CD4-positive, alpha-beta memory T cell (primary cell): ENCODE data around the gene PLA2G4E. TPM values are rescaled to one million over a fixed set of nuclear protein-coding genes. Genes with fewer than 3 reads are reported as not detected.
A peak's percentile ranks its signal among the peaks of the same experiment; 100 is the strongest.

Source experiments
- CTCF ChIA-PET: fragments of 350-600 bp; sonication (Branson Sonifier 250); formaldehyde crosslinking; loops from one replicate; lab custom pipeline; 2021; ENCODE audit warnings: inconsistent platforms; ENCODE audit not compliant: partially characterized antibody; lab: Charles Lee
- POLR2A ChIA-PET: fragments of 350-600 bp; sonication (Branson Sonifier 250); formaldehyde crosslinking; loops from one replicate; lab custom pipeline; 2021; ENCODE audit not compliant: partially characterized antibody; lab: Charles Lee
- DNase-seq, 5 donors: peaks; one replicate each; pipeline versions ENCODE4 v3.0.0 to v3.0.0-alpha.2; 2020 to 2022; ENCODE audit warnings: mixed read lengths in 1 of 5
- H3K27ac ChIP-seq: one replicate; pipeline ENCODE4 v1.7.0; 2013; ENCODE audit warnings: low read depth, low read length
- H3K27me3 ChIP-seq: 2 replicates; pipeline ENCODE4 v1.7.0; 2013; ENCODE audit warnings: mild to moderate bottlenecking, low read length, moderate library complexity; ENCODE audit not compliant: insufficient read depth
- H3K36me3 ChIP-seq: 2 replicates; pipeline ENCODE4 v1.7.0; 2013; ENCODE audit warnings: mild to moderate bottlenecking, low read length, moderate library complexity; ENCODE audit not compliant: insufficient read depth
- H3K4me1 ChIP-seq: 2 replicates; pipeline ENCODE4 v1.7.0; 2013; ENCODE audit warnings: mild to moderate bottlenecking, low read length, moderate library complexity; ENCODE audit not compliant: insufficient read depth
- H3K4me3 ChIP-seq, 2 donors: one replicate each; pipeline ENCODE4 v1.7.0; 2013; ENCODE audit warnings: low read length in 2 of 2, mild to moderate bottlenecking in 1 of 2
- H3K9me3 ChIP-seq, 2 donors: one replicate each; pipeline ENCODE4 v1.7.0; 2013; ENCODE audit warnings: low read length in 2 of 2, control low read depth in 1 of 2; ENCODE audit not compliant: control insufficient read depth in 1 of 2
- H3K27ac Mint-ChIP-seq, 7 donors: one replicate each; pipeline ENCODE4 v1.8.0; 2020 to 2021; ENCODE audit warnings: mixed read lengths in 7 of 7, mild to moderate bottlenecking in 6 of 7, inconsistent platforms in 3 of 7, moderate library complexity in 3 of 7
- H3K27me3 Mint-ChIP-seq, 2 donors: one replicate each; pipeline ENCODE4 v1.8.0; 2020 to 2021; ENCODE audit warnings: mixed read lengths in 2 of 2
- H3K36me3 Mint-ChIP-seq, 2 donors: one replicate each; pipeline ENCODE4 v1.8.0; 2020 to 2021; ENCODE audit warnings: mixed read lengths in 2 of 2, inconsistent platforms in 1 of 2, mild to moderate bottlenecking in 1 of 2
- H3K4me1 Mint-ChIP-seq, 4 donors: one replicate each; pipeline ENCODE4 v1.8.0; 2020 to 2021; ENCODE audit warnings: mixed read lengths in 4 of 4, mild to moderate bottlenecking in 1 of 4
- H3K4me3 Mint-ChIP-seq, 8 donors: one replicate each; pipeline ENCODE4 v1.8.0; 2020 to 2021; ENCODE audit warnings: mixed read lengths in 8 of 8, mild to moderate bottlenecking in 7 of 8, moderate library complexity in 6 of 8, inconsistent platforms in 3 of 8
- H3K9me3 Mint-ChIP-seq, 8 donors: one replicate each; pipeline ENCODE4 v1.8.0; 2020 to 2021; ENCODE audit warnings: mixed read lengths in 8 of 8, mild to moderate bottlenecking in 5 of 8, inconsistent platforms in 3 of 8, moderate library complexity in 1 of 8
- intact Hi-C: fragments of 100-400 bp; cut with micrococcal nuclease; formaldehyde crosslinking; loops from one replicate; pipeline ENCODE4 v1.15.1; 2023
- polyA plus RNA-seq, 2 donors: library from polyadenylated mRNA; unstranded; fragments of 300-500 nt; fragmentation: Illumina TruSeq; gene quantifications; one replicate each; pipeline ENCODE4 v1.2.3, GENCODE V29; 2021
- total RNA-seq, 2 experiments: library from RNA; stranded (reverse); gene quantifications; one replicate each; pipeline ENCODE4 v1.2.3, GENCODE V29; 2021

PLA2G4E gene
- total and polyA plus RNA-seq, 4 experiments from 2014 or later, result not detected

GRCh38 chr15:41940441-41940857 is 80.4 kb downstream of the PLA2G4E start:
- Mint-ChIP-seq H3K4me3 (peak overlapping the region in 3 of 8 donors; percentile 20 to 57 (median 42)), H3K36me3 (peaks cover 10 to 35% of the 10 kb centered on the region in 2 donors), H3K9me3 (no peaks in the 10 kb centered on the region), H3K27ac (peak overlapping the region; percentile 86 to 95 (median 91)), H3K4me1 (peaks cover 38 to 54% (median 46%) of the 10 kb centered on the region in 4 donors), H3K27me3 (no peaks in the 10 kb centered on the region)
- Histone ChIP-seq H3K27me3 (no peaks in the 10 kb centered on the region), H3K36me3 (peaks cover 5% of the 10 kb centered on the region), H3K9me3 (no peaks in the 10 kb centered on the region), H3K4me3 (no peak overlapping the region), H3K27ac (no peak overlapping the region), H3K4me1 (peaks cover 48% of the 10 kb centered on the region)
- POLR2A ChIA-PET, result interaction anchor here (12.6 kb wide), 1 partner anchor 30 kb away, joined by 245 read pairs; the partner anchor contains the start of gene EHD4
- intact Hi-C loops, result no loop called here
- peak in 1 of 5 donors; percentile 69 for DNase-seq
- CTCF ChIA-PET, result interaction anchor here (0.9 to 10.5 kb wide), 5 partner anchors 21 to 168 kb away, joined by 3 to 127 read pairs (median 7); partner anchors contain the start of gene MAPKBP1

GRCh38 chr15:41939986-41940385 is 80.9 kb downstream of the PLA2G4E start:
- Histone ChIP-seq H3K4me3 (no peak overlapping the region), H3K36me3 (peaks cover 5% of the 10 kb centered on the region), H3K27ac (no peak overlapping the region), H3K4me1 (peaks cover 53% of the 10 kb centered on the region), H3K9me3 (no peaks in the 10 kb centered on the region), H3K27me3 (no peaks in the 10 kb centered on the region)
- H3K4me1 Mint-ChIP-seq, result peaks cover 42 to 58% (median 51%) of the 10 kb centered on the region in 4 donors
- H3K9me3 Mint-ChIP-seq, result no peaks in the 10 kb centered on the region
- peaks cover 10 to 31% of the 10 kb centered on the region in 2 donors for H3K36me3 Mint-ChIP-seq
- H3K27me3 Mint-ChIP-seq, result no peaks in the 10 kb centered on the region
- intact Hi-C loops, result no loop called here
- no peak for DNase-seq
- POLR2A ChIA-PET, result interaction anchor here (12.6 kb wide), 1 partner anchor 30 kb away, joined by 245 read pairs; the partner anchor contains the start of gene EHD4
- CTCF ChIA-PET, result interaction anchor here (0.9 to 10.5 kb wide), 5 partner anchors 22 to 167 kb away, joined by 3 to 127 read pairs (median 7); partner anchors contain the start of gene MAPKBP1
- peak overlapping the region; percentile 86 to 95 (median 91) for H3K27ac Mint-ChIP-seq
- peak overlapping the region in 1 of 8 donors; percentile 57 for H3K4me3 Mint-ChIP-seq

- H3K27me3 ChIP-seq, result no peaks in the 10 kb centered on the region
- peak overlapping the region; percentile 94 to 100 (median 100) for H3K27ac Mint-ChIP-seq
- DNase-seq, result no peak
- no peaks in the 10 kb centered on the region for H3K9me3 Mint-ChIP-seq
- H3K27ac ChIP-seq, result peak overlapping the region; percentile 97
- peaks cover 75% of the 10 kb centered on the region for H3K4me1 ChIP-seq
- H3K4me3 Mint-ChIP-seq, result peak overlapping the region in 7 of 8 donors; percentile 79 to 95 (median 89)
- POLR2A ChIA-PET, result interaction anchor here (0.8 to 12.6 kb wide), 20 partner anchors 15 to 316 kb away, joined by 3 to 245 read pairs (median 6); partner anchors contain the start of genes EHD4, JMJD7, MAPKBP1 and MGA
- peaks cover 10 to 20% of the 10 kb centered on the region in 2 donors for H3K36me3 Mint-ChIP-seq
- no peaks in the 10 kb centered on the region for H3K27me3 Mint-ChIP-seq
- H3K4me1 Mint-ChIP-seq, result peaks cover 47 to 80% (median 67%) of the 10 kb centered on the region in 4 donors
- H3K36me3 ChIP-seq, result peaks cover 2% of the 10 kb centered on the region
- CTCF ChIA-PET, result interaction anchor here (0.7 to 10.5 kb wide), 24 partner anchors 9 to 380 kb away, joined by 3 to 127 read pairs (median 6); partner anchors contain the start of genes EHD4, MAPKBP1, MGA and SPTBN5
- H3K9me3 ChIP-seq, result no peaks in the 10 kb centered on the region
- intact Hi-C loops, result loop anchor here (1.0 to 2.0 kb wide), 6 partner anchors 33 to 163 kb away; partner anchors contain the start of genes JMJD7, MAPKBP1 and SPTBN5
- peak overlapping the region in 1 of 2 donors; percentile 18 for H3K4me3 ChIP-seq
Measured at GRCh38 chr15:41937568-41937923, 83.3 kb downstream of the PLA2G4E start.

- H3K36me3 ChIP-seq, result no peaks in the 10 kb centered on the region
- no peaks in the 10 kb centered on the region for H3K27me3 ChIP-seq
- CTCF ChIA-PET, result interaction anchor here (0.7 to 10.5 kb wide), 25 partner anchors 9 to 379 kb away, joined by 3 to 127 read pairs (median 6); partner anchors contain the start of genes EHD4, MAPKBP1, MGA and SPTBN5
- H3K4me1 ChIP-seq, result peaks cover 75% of the 10 kb centered on the region
- Mint-ChIP-seq H3K4me1 (peaks cover 46 to 76% (median 67%) of the 10 kb centered on the region in 4 donors), H3K9me3 (no peaks in the 10 kb centered on the region), H3K4me3 (peak overlapping the region; percentile 77 to 95 (median 89)), H3K27me3 (no peaks in the 10 kb centered on the region), H3K36me3 (peaks cover 10 to 19% of the 10 kb centered on the region in 2 donors), H3K27ac (peak overlapping the region; percentile 94 to 100 (median 100))
- intact Hi-C loops, result loop anchor here (1.0 to 2.0 kb wide), 6 partner anchors 33 to 163 kb away; partner anchors contain the start of genes JMJD7, MAPKBP1 and SPTBN5
- peak overlapping the region in 1 of 2 donors; percentile 12 for H3K4me3 ChIP-seq
- H3K27ac ChIP-seq, result peak overlapping the region; percentile 97
- DNase-seq, result peak; percentile 80 to 95 (median 81)
- no peaks in the 10 kb centered on the region for H3K9me3 ChIP-seq
- POLR2A ChIA-PET, result interaction anchor here (0.8 to 12.6 kb wide), 26 partner anchors 11 to 379 kb away, joined by 3 to 245 read pairs (median 5); partner anchors contain the start of genes EHD4, JMJD7, MAPKBP1 and MGA
Measured at GRCh38 chr15:41936649-41937567, 83.9 kb downstream of the PLA2G4E start.

GRCh38 chr15:41936155-41936554 is 84.7 kb downstream of the PLA2G4E start:
- Histone ChIP-seq H3K4me1 (peaks cover 75% of the 10 kb centered on the region), H3K27me3 (no peaks in the 10 kb centered on the region), H3K27ac (peak overlapping the region; percentile 97), H3K36me3 (no peaks in the 10 kb centered on the region), H3K4me3 (no peak overlapping the region), H3K9me3 (no peaks in the 10 kb centered on the region)
- POLR2A ChIA-PET, result interaction anchor here (0.8 to 12.6 kb wide), 18 partner anchors 10 to 378 kb away, joined by 3 to 245 read pairs (median 6); partner anchors contain the start of genes EHD4, JMJD7, MAPKBP1 and MGA
- Mint-ChIP-seq H3K4me3 (peak overlapping the region; percentile 77 to 95 (median 89)), H3K36me3 (peaks cover 10 to 17% of the 10 kb centered on the region in 2 donors), H3K9me3 (no peaks in the 10 kb centered on the region), H3K27me3 (no peaks in the 10 kb centered on the region), H3K27ac (peak overlapping the region; percentile 94 to 100 (median 100)), H3K4me1 (peaks cover 46 to 75% (median 67%) of the 10 kb centered on the region in 4 donors)
- DNase-seq, result no peak
- intact Hi-C loops, result loop anchor here (2.0 kb wide), 2 partner anchors 41 to 107 kb away; partner anchors contain the start of genes JMJD7 and SPTBN5
- CTCF ChIA-PET, result interaction anchor here (0.9 to 10.5 kb wide), 9 partner anchors 9 to 276 kb away, joined by 3 to 127 read pairs (median 19); partner anchors contain the start of genes EHD4, MAPKBP1, MGA and SPTBN5

GRCh38 chr15:41935566-41936020 is 85.2 kb downstream of the PLA2G4E start:
- Histone ChIP-seq H3K4me3 (peak overlapping the region in 1 of 2 donors; percentile 34), H3K27ac (peak overlapping the region; percentile 97), H3K9me3 (no peaks in the 10 kb centered on the region), H3K36me3 (no peaks in the 10 kb centered on the region), H3K27me3 (no peaks in the 10 kb centered on the region), H3K4me1 (peaks cover 69% of the 10 kb centered on the region)
- Mint-ChIP-seq H3K27me3 (no peaks in the 10 kb centered on the region), H3K36me3 (peaks cover 5 to 12% of the 10 kb centered on the region in 2 donors), H3K4me1 (peaks cover 44 to 69% (median 62%) of the 10 kb centered on the region in 4 donors), H3K27ac (peak overlapping the region; percentile 94 to 100 (median 100)), H3K9me3 (no peaks in the 10 kb centered on the region), H3K4me3 (peak overlapping the region in 7 of 8 donors; percentile 37 to 95 (median 78))
- intact Hi-C loops, result loop anchor here (2.0 kb wide), 2 partner anchors 41 to 107 kb away; partner anchors contain the start of genes JMJD7 and SPTBN5
- CTCF ChIA-PET, result interaction anchor here (2.5 to 10.5 kb wide), 5 partner anchors 11 to 163 kb away, joined by 18 to 127 read pairs (median 70); partner anchors contain the start of genes EHD4 and MAPKBP1
- DNase-seq, result no peak
- POLR2A ChIA-PET, result interaction anchor here (0.9 to 12.6 kb wide), 12 partner anchors 10 to 378 kb away, joined by 3 to 245 read pairs (median 14); partner anchors contain the start of genes EHD4, MAPKBP1 and MGA
